CD4-positive, alpha-beta T cell treated with Interleukin-1 beta for 1 hour (primary cell): Measurements from ENCODE around the gene INTS14.

Experiments used
- DNase-seq, 2 donors: peaks; one replicate each; pipeline ENCODE4 v3.0.0-alpha.2; 2020 to 2022

Gene INTS14

GRCh38 chr15:65610871-65611718 is at the start of gene INTS14:
INTS14 (minus strand) TSS chr15:65611131; CDS start chr15:65607380, 3,751 bp downstream.
- peak; percentile 92 for DNase-seq

DNA sequence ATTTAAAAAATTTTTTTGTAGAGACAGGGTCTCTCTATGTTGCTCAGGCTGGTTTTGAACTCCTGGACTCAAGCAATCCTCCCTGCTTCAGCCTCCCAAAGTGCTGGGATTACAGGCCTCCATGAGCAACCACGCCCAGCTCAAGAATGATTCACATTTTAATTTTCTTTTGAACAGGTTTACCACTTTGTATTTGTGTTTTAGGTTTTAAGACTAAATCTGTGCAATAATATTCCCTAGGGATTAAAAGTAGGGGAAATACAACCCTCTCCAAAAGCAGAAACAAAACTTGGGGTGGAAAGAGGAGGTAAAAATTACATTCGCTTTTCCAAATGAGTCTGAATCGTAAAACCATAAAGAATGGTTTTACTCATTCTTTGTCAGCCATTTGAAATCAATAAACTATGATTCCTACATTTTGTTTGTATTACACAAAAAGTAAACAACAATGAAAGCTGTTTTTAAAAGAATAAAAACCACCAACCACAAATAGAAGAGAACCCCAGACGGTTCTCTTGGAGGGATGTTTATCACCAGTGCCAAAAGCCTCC is 48.6 kb upstream of the INTS14 start:
- DNase-seq: no peak

GRCh38 chr15:65655457-65655856 is 44.5 kb upstream of the INTS14 start:
- DNase-seq: no peak

GRCh38 chr15:65655026-65655425 is 44.1 kb upstream of the INTS14 start:
- no peak for DNase-seq

GRCh38 chr15:65653801-65654521 is 43.0 kb upstream of the INTS14 start:
- no peak for DNase-seq

GRCh38 chr15:65653341-65653740 is 42.4 kb upstream of the INTS14 start:
- no peak for DNase-seq

DNA sequence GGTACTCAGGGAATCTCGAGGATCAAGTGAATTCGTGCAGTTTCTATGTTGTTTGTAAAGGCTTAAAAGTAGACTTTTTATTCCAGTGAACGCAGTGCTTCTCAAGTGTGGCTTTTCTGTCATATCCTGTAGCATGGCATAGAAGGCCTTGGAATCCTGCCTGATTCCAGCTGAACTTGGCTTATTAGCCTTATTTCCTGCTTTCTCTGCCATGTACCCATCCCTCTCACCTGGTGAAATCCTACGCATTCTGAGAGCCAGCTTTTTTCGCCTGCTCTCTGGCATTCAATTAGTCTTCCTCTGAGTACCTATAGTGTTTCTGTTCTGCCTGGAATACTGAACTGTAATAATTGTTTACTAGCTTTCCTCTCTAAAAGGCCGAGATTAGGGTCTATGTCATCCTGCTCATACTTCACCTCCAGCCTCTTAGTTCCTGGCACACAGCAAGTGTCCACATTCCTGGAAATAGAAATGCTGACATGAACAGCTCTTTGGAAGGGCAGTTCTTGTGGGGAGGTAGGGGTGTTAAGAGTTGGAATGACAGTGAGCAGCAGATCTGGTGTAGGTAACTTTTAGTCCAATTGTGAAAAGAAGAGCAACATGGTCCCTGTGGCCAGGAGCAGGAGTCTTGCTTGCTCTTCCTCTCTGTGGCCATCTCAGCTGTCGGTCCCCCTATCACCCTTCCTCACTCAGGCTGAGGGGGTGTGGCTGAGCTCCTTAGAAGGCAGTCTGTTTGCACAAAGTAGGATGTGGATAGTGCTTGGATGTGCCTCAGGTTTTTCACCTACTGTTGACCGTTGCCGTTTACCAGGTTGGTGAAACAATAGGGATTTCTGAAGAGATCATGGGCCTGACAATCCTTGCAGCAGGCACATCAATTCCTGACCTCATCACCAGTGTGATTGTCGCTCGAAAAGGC is 41.2 kb upstream of the INTS14 start:
- DNase-seq: no peak

DNA sequence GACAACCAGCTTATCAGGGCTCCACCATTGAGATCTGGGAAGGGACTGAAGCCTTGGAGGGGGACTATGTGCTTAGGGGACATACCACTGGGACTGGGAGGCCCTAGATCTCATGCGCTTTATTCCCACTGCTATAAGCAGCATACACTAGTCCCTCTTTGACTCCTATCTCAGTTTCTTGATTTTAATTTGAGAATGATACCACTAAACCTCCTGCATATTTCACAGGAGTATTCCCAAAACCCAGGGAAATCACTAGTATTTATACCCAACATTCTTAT is 40.1 kb upstream of the INTS14 start:
- no peak for DNase-seq

DNA sequence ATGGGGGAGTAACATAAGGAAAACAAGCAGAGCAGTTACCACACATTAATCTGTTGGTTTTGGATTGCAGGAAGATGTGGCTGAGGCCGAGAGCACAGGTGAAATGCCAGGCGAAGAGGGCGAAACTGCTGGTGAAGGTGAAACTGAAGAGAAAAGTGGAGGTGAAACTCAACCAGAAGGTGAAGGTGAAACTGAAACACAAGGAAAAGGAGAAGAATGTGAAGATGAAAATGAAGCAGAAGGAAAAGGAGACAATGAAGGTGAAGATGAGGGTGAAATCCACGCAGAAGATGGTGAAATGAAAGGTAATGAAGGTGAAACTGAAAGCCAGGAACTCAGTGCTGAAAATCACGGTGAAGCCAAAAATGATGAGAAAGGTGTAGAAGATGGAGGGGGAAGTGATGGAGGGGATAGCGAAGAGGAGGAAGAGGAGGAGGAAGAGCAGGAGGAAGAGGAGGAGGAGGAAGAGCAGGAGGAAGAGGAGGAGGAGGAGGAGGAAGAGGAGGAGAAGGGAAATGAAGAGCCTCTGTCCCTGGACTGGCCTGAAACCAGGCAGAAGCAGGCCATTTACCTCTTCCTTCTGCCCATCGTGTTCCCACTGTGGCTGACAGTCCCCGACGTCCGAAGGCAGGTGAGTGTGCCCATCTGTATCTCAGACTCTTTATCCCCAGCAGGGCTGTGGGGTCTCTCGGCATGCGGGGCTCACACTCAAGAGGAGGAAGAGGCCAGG is 39.5 kb upstream of the INTS14 start:
- no peak for DNase-seq

DNA sequence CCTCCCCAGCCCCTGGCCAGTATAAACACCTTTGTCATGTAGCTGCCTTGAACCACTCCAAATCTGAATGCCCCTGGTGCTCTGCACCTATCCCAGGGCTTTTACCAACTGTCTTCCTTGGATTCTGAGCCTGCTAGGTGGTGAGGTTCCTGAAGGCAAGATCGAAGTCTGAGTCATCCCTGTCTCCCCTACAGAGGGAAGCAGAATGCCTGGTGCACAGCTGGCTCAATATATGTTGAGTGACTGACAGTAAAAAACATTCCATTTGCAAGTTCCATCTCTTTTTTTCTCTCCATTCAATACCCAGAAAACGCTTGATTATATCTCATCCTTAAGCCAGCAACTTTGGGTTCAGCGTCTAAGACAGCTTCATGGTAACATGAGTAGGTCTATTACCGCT is 35.6 kb upstream of the INTS14 start:
- no peak for DNase-seq

- no peak for DNase-seq
These were observed 34.5 kb upstream of the INTS14 start for GRCh38 chr15:65645392-65645791.

GRCh38 chr15:65644282-65644681 is 33.4 kb upstream of the INTS14 start:
- DNase-seq: no peak

DNA sequence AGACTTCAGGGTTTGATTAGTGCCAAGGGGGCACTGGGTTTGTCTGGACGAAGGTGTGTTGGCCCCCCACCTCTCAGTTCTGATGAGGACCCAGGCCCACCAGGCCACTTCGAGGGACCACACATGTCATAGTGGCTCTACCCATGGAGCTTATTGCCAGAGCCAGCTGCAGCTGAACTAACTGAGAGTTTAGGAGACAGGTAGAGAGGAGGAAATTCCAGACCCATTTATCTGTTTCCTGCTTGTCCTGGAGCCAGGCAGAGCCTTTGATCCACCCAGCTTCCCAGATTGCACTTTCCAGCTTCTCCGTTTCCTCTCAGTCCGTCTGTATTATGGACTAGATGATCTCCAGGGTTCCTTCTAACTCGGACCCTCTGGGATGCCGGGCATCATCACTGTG is 31.7 kb upstream of the INTS14 start:
- DNase-seq: no peak

- DNase-seq: no peak
These were observed 31.0 kb upstream of the INTS14 start for GRCh38 chr15:65641768-65642475.

GRCh38 chr15:65639509-65639908 is 28.6 kb upstream of the INTS14 start:
- no peak for DNase-seq

DNA sequence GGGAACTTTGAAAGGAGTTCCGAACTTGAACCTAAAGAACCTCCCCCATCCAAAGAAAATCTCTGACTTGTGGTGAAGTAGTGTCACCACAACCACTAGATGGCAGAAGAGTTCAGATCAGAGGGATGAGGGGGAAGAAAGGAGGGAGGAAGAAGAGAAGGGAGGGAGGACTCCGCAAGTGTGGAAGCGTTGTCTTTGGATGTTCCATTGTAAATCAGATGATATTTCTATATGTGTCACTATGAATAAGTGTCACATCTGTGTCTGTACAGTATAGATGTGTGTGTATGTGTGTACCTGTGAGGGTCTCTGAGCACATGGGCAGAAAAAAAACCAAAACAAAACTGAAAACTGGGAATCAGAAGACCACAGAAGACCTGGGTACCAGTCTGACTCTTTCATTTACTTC is 27.8 kb upstream of the INTS14 start:
- DNase-seq: peak; percentile 41 to 76

- DNase-seq: no peak
These were observed 27.2 kb upstream of the INTS14 start for GRCh38 chr15:65638109-65638508.

- DNase-seq: no peak
These were observed 23.4 kb upstream of the INTS14 start for GRCh38 chr15:65634356-65634755.

GRCh38 chr15:65633752-65634151 is 22.8 kb upstream of the INTS14 start:
- no peak for DNase-seq

DNA sequence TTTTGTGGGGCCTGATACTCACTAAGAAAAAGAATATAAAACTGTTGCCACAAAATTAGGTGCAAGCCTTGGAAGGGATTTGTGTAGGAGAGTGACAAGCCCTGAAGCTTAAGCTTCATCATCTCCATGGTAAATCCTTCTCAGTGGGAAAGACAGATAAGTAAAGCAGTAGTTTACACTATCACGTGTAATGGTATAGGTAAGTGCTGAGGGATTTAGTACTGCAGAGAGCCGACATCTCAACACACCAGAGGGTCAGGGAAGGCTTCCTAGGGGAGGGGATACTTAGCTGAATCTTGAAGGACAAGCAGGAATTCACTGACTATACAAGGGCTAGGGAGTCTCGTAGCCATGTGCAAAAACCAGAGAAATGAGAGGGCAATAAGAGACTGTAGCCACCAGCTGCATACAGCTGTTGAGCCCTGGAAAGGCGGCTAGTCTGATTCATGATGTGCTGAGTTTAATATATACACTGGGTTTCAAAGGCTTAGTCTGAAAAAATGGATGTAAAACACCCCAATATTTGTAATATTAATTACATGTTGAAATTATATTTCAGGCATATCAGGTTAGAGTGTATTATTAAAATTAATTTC is 21.9 kb upstream of the INTS14 start:
- no peak for DNase-seq

DNA sequence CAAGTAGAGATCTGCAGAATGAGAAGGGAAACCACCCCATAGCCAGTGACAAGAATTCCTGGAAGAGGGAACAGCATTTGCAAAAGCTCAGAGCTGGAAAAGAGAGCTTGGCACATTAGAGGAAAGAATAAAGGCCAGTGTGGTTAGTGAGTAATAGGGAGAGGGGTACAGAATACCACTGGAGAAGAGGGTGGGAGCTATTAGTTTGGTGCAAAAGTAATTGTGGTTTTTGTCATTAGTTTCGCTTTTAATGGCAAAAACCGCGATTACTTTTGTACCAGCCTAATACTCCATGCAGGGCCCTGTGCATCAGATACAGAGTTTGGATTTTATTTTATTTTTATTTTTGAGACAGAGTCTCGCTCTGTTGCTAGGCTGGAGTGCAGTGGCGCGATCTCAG is 20.6 kb upstream of the INTS14 start:
- DNase-seq: peak in 1 of 2 donors; percentile 8
